UCSD-AML1 (cell line): Measurements from ENCODE around the gene ONECUT3.
A peak's percentile ranks its signal among the peaks of the same experiment; 100 is the strongest.

ENCODE experiments used
- DNase-seq: peaks from one replicate; lab custom pipeline; 2025; ENCODE audit not compliant: unreplicated experiment; lab: John Stamatoyannopoulos, UW

ONECUT3 gene

DNA sequence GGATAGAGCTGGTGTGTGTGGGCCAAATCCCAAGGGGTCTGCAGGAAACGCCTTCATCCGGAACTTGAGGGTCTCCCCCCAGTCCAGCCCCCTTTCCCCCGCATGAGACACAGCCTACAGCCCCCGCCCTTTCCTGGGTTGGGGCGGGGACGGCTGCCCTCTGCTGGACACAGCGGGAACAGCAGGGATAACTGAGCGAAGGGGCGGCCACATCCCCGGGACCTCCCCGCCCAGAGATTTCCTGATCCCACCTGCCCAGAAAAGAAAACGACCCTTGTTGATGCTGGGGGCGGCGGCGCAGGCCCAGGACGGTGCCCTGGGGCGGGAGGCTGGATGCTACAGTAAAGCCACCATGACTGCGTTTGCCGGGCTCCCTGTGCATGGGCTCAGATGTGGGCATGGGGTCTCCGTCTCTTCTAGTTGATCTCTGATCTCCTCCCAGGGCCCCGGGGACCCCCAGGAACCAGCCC is 14.2 kb downstream of the ONECUT3 start:
- DNase-seq, result peak; percentile 61

DNA sequence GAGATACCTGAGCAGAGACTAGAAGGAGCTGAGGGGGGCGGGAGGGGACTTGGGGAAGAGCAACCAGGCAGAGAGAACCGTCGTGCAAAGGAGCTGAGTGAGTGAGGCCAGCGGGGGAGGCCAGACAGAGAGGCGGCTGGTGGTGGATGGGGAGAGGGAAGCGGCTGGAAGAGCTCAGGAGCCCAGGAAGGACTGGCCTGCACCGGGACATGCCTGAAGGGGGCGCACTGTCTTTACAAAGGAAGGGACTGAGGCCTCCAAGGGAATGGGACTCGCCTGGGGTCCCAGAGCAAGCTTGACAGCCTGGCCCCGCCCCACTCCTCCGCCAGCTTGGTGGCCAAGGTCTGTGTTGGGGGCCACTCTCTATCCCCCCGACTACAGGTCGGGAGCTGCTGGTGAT is 14.9 kb downstream of the ONECUT3 start:
- peak; percentile 54 for DNase-seq

GRCh38 chr19:1768918-1769644 is 15.8 kb downstream of the ONECUT3 start:
- DNase-seq, result no peak

- DNase-seq, result no peak
Measured at GRCh38 chr19:1769645-1769985, 16.3 kb downstream of the ONECUT3 start.

- DNase-seq, result no peak
Measured at GRCh38 chr19:1770866-1771576, 17.7 kb downstream of the ONECUT3 start.

- no peak for DNase-seq
Measured at GRCh38 chr19:1773184-1773583, 19.9 kb downstream of the ONECUT3 start.

DNA sequence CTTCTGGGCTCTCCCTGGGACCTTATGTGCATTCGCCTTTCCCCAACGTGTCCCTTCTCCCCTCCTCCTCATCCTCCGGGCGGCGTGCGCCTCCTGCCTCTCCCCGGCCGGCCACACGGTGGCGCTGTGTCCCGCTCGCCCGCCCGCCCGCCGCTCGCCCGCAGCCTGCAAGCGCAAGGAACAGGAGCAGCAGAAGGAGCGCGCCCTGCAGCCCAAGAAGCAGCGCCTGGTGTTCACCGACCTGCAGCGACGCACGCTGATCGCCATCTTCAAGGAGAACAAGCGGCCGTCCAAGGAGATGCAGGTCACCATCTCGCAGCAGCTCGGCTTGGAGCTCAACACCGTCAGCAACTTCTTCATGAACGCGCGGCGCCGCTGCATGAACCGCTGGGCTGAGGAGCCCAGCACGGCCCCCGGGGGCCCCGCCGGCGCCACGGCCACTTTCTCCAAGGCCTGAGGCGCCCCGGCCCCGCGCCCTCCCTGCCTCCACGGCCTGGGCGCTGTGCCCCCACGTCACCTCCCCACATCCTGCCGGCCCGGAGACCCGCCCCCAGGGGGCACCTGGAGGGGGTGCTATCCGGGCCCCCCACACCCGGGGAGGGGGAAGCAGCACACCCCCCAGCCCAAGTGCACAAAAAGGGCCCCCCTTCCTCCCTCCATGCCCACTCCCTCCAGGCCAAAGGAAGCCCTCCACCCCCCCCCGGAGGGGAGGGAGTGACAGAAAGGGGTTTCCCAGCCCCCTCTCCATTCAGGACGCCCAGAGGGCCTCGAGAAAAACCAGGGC is 21.9 kb downstream of the ONECUT3 start:
- peak; percentile 54 for DNase-seq

GRCh38 chr19:1775951-1776605 is 22.8 kb downstream of the ONECUT3 start:
- no peak for DNase-seq

DNA sequence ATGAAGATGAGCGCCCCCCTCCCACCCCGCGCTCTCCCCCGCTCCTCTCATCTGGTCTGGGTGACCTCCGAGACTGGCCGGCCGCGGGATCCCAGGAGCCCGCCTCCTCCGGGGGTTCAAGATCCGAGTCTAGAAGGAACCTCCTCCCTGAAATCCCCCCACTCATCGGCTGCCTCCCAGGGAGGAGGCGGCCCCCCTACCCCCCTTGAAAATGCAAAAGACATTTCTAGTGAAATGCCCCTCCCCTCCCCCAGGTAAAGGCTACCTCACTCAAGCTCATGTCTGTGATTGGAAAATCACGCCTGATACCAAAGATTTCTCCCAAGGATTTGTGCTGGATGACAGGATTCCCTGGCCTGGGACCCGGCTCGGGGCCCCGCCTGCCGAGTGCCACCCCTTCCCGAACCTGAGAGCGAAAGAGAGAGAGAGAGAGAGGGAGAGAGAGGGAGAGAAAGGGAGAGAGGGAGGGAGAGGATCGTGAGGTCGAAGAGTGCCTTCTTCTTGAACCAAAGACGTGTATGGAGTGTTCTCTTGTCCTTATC is 23.4 kb downstream of the ONECUT3 start:
- no peak for DNase-seq

DNA sequence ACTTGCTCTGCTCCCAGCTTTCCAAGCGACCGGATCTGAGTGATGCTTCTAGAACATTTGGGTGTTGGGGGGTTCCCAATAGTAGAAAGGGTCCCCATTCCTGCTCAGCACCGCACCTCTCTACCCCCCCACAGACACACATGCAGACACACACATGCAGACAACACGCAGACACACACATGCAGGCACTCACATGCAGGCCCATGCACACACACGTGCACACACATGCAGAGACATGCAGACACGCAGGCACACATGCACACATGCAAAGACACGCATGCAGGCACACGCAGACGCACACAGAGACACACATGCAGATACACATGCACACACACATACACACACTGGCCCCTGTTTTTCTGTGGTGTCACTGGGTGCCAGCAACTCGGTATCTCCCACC is 23.8 kb downstream of the ONECUT3 start:
- DNase-seq, result no peak

DNA sequence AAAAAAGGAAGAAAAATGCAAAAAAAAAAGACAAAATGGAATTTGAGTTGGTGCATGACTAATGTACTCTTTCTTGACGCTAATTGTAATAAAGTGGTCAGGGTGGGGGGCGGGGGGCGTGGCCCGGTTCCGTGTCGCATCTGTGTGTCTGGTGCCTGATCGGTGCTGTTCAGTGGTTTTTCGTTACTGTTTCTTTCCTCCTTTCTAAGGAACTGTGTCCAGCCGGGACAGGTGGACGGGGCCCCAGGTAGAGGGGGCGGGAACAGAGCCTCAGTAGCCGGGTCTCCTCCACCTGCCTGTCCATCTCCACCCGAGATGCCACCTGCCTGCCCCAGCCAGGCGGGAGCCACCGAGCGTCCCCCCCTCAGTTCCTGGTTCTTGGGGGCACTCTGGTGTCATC is 26.3 kb downstream of the ONECUT3 start:
- no peak for DNase-seq

DNA sequence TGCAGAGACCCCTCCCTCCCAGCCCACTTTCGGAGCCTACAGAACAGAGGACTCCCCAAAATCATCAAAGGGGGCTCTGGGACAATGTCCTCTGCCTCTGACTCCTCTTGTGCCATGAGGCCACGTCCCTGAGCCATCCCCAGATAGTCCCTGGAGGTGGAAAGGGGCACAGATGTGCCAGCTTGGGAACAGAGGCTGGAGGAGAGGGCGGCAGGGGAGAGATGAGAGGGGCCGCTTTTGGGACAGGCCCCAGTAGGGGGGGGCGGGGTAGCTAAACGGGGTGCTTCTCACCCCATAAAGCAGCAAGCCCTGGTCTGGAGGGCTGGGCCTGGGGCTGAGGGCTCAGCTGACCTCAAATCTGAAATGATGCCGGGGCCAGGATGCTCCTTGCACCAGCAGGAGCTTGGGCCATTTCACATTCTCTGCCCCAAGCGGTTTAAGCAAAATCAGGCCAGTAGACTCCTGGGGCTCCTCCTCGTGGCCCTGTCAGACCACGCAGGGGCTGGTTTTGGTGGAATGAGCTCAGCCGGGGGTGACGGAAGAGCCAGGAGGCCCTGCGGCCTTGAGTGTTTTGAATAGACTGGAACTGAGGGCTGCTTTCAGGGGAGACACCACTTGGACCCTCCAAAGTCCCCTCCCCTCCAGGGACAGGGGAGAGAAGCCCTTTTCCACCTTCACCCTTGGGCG is 27.1 kb downstream of the ONECUT3 start:
- DNase-seq, result no peak

- no peak for DNase-seq
Measured at GRCh38 chr19:1782521-1782920, 29.2 kb downstream of the ONECUT3 start.

DNA sequence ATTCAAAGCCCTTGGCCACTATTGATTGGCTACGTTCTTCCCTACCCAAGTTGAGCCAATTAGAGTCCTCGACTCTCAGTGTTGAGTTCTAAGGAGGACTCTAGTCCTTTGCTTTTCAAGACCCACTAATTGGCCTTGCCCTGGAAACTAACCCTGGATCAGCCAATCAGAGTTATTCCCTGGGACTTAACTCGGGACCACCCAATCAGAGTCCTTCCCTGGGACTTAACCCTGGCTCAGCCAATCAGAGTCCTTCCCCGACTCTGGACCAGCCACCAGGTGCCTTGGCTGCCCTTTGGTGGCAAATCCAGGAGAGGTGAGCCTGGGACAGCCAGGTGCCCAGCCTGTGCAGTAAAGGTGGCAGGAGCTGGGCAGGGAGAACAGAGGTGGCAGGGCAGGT is 30.0 kb downstream of the ONECUT3 start:
- no peak for DNase-seq

- DNase-seq, result no peak
Measured at GRCh38 chr19:1783874-1784273, 30.6 kb downstream of the ONECUT3 start.

DNA sequence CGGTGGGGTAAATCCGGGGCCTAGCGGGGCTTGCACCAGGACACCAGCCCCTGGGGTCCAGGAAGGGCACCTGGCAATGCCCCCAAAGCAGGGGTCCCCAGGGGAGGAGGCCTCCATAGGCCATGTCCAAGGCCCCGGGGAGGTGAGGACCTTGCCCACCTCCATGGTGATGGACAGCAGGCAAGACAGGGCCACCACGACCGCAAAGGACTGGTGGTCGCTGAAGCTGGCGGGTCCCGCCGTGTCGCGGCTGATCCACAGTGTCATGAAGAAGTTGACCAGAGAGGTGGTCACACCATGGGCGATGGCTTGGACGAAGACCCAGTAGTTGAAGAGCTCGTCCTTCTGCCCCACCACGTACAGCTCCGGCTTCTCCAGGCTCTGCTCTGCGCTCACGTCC is 32.0 kb downstream of the ONECUT3 start:
- no peak for DNase-seq

- DNase-seq, result no peak
Measured at GRCh38 chr19:1786668-1787067, 33.4 kb downstream of the ONECUT3 start.

- DNase-seq, result no peak
Measured at GRCh38 chr19:1787116-1787515, 33.8 kb downstream of the ONECUT3 start.

DNA sequence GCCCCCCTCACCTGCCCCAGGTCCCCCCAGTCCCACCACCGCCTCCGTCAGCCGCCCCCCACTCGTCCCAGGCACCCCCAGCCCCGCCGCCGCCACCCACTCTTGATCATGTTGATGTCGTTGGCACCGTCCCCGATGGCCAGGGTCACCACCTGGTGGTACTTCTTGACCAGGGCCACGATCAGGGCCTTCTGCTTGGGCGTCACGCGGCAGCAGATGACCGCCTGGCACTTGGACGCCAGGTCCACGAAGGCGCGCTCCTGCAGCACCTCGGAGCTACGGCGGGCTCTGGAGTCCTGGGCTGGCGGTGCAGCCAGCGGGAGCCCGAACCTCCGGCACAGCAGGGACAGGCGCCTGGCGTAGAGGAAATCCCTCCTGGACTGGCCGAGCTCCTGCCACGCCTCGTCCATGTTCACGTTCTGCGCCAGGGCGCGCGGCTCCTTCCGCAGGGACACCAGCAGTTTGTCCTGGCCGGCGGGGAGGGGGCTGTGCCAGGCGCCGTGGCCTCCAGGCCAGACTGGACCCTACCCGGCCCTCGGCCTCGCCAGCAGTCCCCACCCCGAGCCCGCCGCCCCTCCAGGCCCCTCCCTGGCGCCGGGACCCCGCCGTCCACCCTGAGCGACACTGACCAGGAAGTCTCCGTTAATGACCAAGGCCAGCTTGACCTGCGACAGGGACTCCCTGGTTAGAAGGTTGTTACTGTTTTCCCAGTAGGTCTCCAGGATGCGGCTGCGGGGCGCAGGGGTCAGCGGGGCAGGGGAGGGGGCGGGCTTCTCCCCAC is 36.1 kb downstream of the ONECUT3 start:
- no peak for DNase-seq
